NCI-H187 treated with DMSO at 0.1 percent for 48 hours (cell line): ENCODE data around the gene DENND2D.

Experiments used
- DNase-seq: peaks from one replicate; lab custom pipeline; 2025; lab: John Stamatoyannopoulos, UW

DENND2D gene

GRCh38 chr1:111202707-111203623 is 2.5 kb upstream of the DENND2D start:
- DNase-seq: no peak

GRCh38 chr1:111202366-111202706 is 1.9 kb upstream of the DENND2D start:
- no peak for DNase-seq

DNA sequence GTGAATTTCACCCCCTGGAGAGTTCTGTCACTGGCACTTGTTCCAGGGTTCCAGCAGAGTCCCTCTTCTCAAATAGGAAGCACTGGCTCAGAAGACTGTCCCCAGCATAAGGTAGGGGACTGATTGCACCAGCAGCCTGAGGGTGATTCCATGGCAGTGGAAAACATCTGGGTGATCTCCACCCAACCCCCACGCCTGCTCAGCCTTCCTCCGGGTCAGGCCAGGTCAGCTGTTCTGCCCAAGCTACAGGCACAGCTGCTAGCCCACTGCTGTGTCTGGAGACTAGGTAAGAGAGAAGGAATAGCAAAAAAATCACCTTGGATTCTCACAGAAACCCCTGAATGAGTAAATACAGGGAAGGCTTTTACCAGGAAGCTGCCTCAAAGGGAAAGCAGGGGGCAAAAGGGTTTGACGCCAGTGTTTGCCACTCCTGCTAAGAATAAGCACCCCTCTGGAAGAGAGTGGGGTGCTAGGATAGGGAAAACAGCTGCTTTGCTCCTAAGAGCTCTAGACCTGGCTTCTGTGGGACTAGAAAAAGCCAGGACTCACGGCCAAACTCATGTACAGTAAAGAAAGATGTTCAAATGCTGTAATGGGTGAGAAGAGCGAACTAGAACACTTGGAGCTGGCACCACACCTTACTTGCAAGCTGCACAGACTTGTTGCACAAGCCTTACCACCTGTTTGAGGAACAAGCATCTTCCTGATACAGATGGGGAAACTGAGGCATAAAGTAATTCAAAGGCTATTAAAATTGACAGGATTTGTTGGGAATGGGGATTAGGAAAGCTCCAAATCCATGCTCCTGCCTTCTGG is 1.0 kb upstream of the DENND2D start:
- DNase-seq: no peak

- no peak for DNase-seq
These were observed 336 bp upstream of the DENND2D start for GRCh38 chr1:111200802-111201161.

- DNase-seq: no peak
These were observed 1.1 kb downstream of the DENND2D start for GRCh38 chr1:111199329-111199728.

DNA sequence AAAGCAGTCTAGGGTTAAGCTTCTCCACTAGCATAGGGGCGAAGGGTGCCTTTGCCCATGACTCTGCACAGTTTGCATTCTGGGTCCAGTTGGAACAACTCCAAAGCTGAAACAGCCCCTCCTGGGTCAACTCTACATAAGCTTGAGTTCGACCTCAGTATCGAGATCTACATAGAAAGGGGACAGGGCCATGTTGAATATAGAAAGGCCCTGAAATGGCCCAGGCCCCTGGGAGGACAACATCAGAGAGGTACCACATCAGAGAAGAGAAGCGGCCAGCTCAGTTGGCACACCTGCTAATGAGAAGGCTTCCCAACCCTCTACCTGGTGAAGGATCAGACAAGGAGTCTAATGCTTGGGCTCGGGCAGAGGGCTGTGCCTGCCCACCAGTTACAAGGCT is 1.6 kb downstream of the DENND2D start:
- no peak for DNase-seq

DNA sequence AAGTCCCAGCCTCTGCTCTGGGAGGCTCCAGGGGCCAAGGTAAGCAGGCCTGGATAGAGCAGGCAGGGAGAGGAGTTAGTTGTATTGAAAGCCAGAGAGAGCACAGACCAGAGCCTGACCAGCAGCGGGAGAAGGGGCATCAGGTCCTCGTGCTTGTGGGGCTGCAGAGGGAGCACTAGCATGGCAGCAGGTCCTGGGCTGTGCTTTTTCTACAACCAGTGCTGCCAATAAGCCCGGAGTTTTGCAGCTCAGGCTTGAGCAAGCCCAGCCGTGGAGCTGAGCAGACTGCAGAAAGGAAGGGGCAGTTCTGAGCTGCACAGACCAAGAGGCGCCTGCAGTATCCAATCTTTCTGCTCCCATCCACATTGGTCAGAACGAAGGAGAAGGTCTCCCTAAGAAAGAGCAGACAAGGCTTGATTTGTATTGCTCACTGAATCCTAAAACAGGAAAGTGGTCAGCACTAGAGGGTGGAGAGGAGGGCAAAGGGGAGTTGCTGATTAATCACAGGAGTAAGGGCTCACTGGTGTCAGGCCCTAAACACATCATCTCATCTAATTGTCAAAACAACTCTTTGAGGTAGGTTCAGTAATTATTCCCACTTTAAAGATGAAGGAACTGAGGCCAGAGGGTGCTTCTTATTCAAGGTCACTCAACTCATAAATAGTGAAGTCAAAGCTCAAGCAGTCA is 2.7 kb downstream of the DENND2D start:
- no peak for DNase-seq

GRCh38 chr1:111196213-111196612 is 4.2 kb downstream of the DENND2D start:
- no peak for DNase-seq

DNA sequence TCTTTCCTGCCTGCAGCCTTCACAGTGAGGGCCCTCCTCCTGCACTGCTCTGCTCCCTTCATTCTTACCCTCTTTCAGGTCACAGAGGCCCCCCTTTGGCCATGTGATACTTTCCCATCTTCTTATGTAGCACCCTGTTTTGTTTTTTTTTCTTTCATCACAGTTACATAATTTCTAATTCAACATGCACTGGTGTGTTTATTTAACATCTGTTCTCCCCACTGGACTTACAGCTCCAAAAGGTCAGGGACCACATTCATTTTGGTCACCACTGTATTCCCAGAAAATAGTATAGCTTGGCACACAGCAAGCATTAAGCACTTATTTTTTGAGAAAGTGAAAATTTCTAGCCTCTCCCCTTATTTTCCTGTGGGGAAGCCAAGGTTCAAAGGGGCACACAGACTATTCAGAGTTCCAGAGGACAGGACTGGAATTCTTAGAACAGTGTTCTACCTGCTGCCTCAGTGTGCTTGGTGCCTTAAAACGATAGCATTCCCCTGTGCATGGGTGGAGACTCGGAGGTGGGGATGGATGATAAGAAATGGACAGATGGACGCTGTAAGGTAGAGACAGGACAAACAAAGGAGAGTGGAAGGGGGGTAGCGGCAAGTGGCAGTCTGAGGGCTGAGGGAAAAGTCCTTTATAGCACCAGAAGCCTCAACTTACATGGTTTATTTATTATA is 5.3 kb downstream of the DENND2D start:
- no peak for DNase-seq

DNA sequence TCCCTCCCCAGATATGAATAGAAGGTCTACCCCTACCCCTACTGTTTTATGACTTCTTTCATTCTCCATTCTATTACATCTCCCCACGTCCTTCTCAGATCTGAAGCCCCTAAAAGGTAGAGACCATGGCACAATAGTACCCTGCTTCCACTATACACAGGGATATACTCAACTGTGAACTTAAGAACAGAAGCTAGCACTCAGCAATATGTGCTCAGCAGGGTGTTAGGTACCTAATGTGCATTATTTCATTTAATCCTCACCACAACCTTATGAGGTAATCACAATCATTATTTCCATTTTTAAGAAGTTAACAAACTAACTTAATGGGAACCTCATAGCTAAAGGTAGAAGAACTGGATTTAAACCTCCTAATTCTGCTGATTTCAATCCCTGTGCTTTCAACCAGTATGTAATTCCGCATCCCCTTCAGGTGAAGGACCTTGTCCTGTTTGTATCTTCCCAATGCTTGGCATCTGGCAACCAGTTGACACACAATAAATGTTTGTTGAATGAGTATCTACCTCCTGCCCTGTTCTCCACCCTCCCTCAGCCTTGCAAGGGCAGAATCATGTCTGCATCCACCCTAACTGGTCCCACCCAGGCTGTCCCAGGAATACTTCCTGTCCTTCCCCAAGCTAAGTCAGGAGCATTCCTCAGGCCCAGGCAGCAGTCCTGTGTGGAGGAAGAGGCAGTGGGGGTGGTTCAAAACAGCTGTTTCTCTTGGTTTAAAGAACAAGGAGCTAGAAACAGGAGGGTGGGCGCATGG is 6.5 kb downstream of the DENND2D start:
- DNase-seq: no peak

GRCh38 chr1:111192658-111193519 is 7.6 kb downstream of the DENND2D start:
- DNase-seq: no peak

DNA sequence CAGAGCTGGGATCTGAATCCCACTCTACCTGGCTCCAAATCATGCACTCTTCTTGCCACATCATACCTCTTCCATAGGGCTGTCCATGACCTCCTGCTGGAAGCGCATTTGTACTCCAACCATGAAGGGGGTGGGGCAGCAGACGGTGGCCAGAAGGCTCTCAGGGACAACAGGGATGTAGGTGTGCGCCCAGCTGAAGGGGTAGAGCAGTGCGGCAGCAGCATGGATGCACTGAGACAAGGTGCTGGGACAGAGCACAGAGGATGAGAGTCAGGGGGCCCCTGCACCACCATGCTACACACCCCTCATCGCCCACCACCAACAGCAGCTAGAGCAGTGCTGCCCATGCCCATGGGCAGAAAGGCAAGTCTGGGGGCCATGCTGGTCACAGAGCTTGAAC is 8.4 kb downstream of the DENND2D start:
- no peak for DNase-seq

DNA sequence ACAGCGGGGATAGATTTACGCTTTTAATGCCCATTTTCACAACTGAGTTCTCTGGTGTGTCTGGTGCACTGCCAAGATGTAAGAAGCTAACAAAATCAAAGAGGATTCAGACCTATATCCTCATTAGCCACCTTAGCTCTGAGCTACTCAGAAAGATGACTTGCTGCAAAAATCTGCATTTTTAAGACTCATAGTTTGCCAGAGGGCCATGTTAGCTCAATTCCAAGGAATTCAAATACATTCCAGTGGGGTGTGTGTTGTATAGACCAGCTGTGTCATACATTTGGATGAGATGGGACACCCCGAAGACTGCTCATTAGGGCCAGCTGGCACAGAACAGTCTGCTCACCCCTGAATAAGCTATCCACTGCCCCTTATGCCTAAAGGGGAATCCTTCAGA is 8.9 kb downstream of the DENND2D start:
- DNase-seq: no peak

- DNase-seq: no peak
These were observed 9.5 kb downstream of the DENND2D start for GRCh38 chr1:111190931-111191451.

DNA sequence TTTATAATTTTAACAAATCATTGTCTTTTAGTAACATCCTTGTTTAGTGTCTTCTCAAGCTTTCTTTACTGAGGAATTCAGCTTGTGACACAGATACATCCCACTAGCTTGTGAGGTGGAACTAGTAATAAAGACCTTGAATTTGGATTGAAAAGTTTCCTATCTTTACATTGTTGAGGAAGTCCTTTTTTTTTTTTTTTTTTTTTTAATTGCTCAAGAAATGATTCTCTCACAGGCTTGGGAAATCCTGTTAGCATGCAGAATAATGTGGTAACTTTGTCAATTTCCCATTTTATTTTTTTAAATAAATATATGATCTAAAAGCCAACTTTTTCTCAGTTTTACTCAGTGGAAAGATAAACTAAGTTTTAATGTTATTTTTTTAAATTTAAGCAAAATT is 15.8 kb downstream of the DENND2D start:
- DNase-seq: no peak

- DNase-seq: no peak
These were observed 17.0 kb downstream of the DENND2D start for GRCh38 chr1:111183308-111184069.

DNA sequence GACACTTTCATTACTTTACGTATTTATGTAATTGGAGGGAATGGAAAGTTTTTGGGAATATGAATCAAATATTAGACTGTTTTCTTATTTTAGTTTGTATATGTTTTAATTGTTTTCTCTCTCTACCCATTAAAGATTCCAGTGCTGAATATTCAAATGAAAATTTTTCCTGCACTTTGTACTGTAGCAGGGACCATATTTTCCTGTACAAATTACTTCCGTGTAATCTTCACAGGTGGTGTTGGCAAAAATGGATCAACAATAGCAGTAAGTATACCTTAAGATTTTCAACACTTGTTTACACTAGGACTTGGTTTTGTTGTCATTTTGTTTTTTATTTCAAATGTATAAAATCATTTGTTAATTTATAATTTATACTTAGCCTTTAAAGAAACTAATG is 18.4 kb downstream of the DENND2D start:
- DNase-seq: no peak

DNA sequence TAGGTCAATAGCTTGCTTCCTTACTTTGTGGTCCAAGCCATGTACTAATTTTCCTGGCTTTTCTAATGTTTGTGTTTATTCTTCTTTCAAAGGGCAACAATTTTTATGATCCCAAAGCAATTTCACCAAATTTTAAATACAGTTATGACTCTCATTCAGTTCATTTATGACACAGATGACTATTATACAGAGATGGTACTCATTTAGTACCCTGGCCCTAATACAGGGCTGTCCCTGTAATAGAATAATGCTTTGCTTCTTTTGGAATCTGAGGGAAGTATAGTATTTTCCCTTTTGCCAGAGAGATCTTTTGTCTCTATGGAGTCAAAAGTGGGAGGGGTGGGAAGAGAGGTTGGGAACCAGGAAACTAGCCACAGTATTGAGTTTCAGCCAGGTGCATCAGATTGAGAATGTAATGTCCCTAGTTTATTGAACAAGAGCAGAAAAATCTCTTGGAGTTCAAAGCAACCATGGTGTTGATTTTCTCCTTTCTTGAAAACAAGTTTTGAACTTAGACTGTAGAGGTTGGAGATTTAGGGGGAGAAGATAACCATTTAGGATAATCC is 20.4 kb downstream of the DENND2D start:
- DNase-seq: no peak

DNA sequence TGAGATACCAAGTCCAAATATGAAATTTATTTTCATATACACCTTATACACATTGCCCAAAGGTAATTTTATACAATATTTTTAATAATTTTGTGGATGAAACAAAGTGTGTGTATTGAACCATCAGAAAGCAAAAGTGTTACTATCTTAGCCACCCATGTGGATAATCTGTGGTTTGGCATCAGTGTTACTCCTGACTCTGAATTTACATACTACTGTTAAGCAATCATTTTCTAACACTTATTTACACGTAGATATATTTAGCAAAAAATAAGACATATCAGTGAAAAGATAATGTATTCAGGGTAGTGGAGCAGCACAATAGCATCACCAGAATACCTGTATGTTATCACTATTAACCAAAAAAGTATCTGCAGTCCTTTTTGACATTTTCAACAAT is 23.8 kb downstream of the DENND2D start:
- DNase-seq: no peak
